Activated T-cell treated with anti-CD3 and anti-CD28 coated beads, Interleukin-2, amount 50 U/mL, for 4 hours (primary cell): ENCODE data around the gene PPP1R3F. TPM values are rescaled to one million over a fixed set of nuclear protein-coding genes. Genes with fewer than 3 reads are reported as not detected.

ENCODE experiments used
- ATAC-seq, 2 donors: fragments of 200-7000 bp; cut with Tn5 transposase; one replicate each; pipeline ENCODE4 v1.10.0; 2021
- DNase-seq: peaks from one replicate; pipeline ENCODE4 v3.0.0-alpha.2; 2020
- H3K27me3 Mint-ChIP-seq: one replicate; pipeline ENCODE4 v1.8.0; 2021; ENCODE audit warnings: low read depth, mixed read lengths
- H3K36me3 Mint-ChIP-seq: one replicate; pipeline ENCODE4 v1.8.0; 2022; ENCODE audit warnings: mixed read lengths; ENCODE audit not compliant: insufficient read depth
- H3K4me1 Mint-ChIP-seq: one replicate; pipeline ENCODE4 v1.8.0; 2021; ENCODE audit warnings: low read depth, mixed read lengths
- H3K4me3 Mint-ChIP-seq: one replicate; pipeline ENCODE4 v1.8.0; 2021; ENCODE audit warnings: mild to moderate bottlenecking, moderate library complexity, mixed read lengths
- H3K9me3 Mint-ChIP-seq: one replicate; pipeline ENCODE4 v1.8.0; 2021; ENCODE audit warnings: mixed read lengths
- total RNA-seq, 3 donors: library from RNA; stranded (reverse); gene quantifications; one replicate each; pipeline ENCODE4 v1.2.1, GENCODE V29; 2021

Gene PPP1R3F
- 1 to 10 TPM; 2.4 to 3.4 (median 3.1) TPM for total RNA-seq

- Mint-ChIP-seq H3K4me1 (peaks cover 51% of the 10 kb centered on the region), H3K4me3 (peak within 1 kb of the TSS; percentile 87), H3K9me3 (no peaks in the 10 kb centered on the region), H3K36me3 (peaks cover 5% of the 10 kb centered on the region), H3K27me3 (no peaks in the 10 kb centered on the region)
- ATAC-seq (peak; percentile 8 to 19), DNase-seq (no peak)
Measured at GRCh38 chrX:49269767-49270248, at the start of gene PPP1R3F. Gene PPP1R3F (plus strand): TSS chrX:49269793. CDS start chrX:49269870, 77 bp downstream.

DNA sequence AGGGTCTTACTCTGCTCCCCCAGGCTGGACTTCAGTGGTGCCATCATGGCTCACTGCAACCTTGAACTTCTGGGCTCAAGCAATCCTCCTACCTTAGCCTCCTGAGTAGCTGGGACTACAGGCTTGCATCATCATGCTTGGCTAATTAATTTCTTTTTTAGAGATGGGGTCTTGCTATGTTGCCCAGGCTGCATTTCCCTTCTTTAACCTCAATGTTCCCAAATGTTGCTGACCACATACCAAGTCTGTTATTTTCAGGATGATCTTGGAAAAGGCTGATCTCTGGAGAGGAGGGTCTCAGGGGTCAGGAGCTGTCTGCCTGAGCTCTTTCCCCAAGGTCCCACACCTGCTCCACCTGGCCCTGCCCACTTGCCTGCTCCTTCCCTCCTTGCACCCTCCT, 49.5 kb upstream of the PPP1R3F start:
- H3K4me3 Mint-ChIP-seq = no peak overlapping the region
- no peaks in the 10 kb centered on the region for H3K27me3 Mint-ChIP-seq
- H3K9me3 Mint-ChIP-seq = no peaks in the 10 kb centered on the region
- H3K36me3 Mint-ChIP-seq = no peaks in the 10 kb centered on the region
- no peak for ATAC-seq
- H3K4me1 Mint-ChIP-seq = peaks cover 2% of the 10 kb centered on the region
- DNase-seq = no peak

DNA sequence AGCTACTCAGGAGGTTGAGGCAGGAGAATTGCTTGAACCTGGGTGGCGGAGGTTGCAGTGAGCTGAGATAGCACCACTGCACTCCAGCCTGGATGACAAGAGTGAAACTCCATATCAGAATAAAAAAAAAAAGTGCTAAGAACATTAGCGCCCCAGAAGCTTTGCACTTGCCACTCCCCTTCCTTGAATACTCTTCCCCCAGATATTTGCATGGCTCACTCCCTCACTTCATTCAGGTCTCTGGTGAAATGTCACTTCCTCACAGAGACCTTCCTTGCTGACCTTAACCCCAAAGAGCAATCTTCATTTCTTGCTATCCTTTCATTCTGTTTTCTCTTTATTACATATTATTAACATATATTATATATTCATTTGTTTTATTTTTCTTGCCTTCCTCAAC, 47.7 kb upstream of the PPP1R3F start:
- DNase-seq (no peak), ATAC-seq (no peak)
- Mint-ChIP-seq H3K4me1 (peaks cover 2% of the 10 kb centered on the region), H3K36me3 (no peaks in the 10 kb centered on the region), H3K9me3 (no peaks in the 10 kb centered on the region), H3K4me3 (no peak overlapping the region), H3K27me3 (no peaks in the 10 kb centered on the region)

- ATAC-seq = no peak
Measured at GRCh38 chrX:49225858-49226257, 43.7 kb upstream of the PPP1R3F start.

GRCh38 chrX:49226946-49227345, 42.6 kb upstream of the PPP1R3F start:
- no peak for ATAC-seq
- H3K4me3 Mint-ChIP-seq = no peak overlapping the region
- H3K4me1 Mint-ChIP-seq = peaks cover 14% of the 10 kb centered on the region
- H3K9me3 Mint-ChIP-seq = no peaks in the 10 kb centered on the region
- H3K36me3 Mint-ChIP-seq = no peaks in the 10 kb centered on the region
- no peaks in the 10 kb centered on the region for H3K27me3 Mint-ChIP-seq
- no peak for DNase-seq

More at GRCh38 chrX:49225858-49226257, 43.7 kb upstream of the PPP1R3F start:
- Mint-ChIP-seq H3K9me3 (no peaks in the 10 kb centered on the region), H3K27me3 (no peaks in the 10 kb centered on the region), H3K4me1 (peaks cover 7% of the 10 kb centered on the region), H3K4me3 (no peak overlapping the region), H3K36me3 (no peaks in the 10 kb centered on the region)
- no peak for DNase-seq

GRCh38 chrX:49227726-49228125, 41.9 kb upstream of the PPP1R3F start:
- Mint-ChIP-seq H3K36me3 (no peaks in the 10 kb centered on the region), H3K4me3 (no peak overlapping the region), H3K27me3 (no peaks in the 10 kb centered on the region), H3K4me1 (peaks cover 15% of the 10 kb centered on the region), H3K9me3 (no peaks in the 10 kb centered on the region)
- DNase-seq (no peak), ATAC-seq (no peak)

DNA sequence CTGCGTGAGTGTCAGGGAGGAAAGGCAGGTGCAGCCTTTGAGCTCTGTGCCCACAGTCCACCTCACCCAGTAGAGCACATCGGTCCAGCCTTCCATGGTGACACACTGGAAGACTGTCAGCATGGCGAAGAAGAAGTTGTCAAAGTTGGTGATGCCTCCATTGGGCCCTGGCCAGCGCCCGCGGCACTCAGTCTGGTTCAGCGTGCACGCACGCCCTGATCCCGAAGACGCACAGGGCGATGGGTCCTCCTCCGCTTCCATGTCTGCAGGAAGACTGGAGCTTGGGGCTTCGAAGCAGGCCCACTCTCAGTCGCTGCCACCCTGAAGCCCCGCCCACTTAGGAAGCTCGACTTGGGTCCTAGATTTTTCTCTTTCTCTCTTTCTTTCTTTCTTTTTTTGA, 41.4 kb upstream of the PPP1R3F start:
- no peak for ATAC-seq
- Mint-ChIP-seq H3K4me3 (no peak overlapping the region), H3K27me3 (no peaks in the 10 kb centered on the region), H3K9me3 (no peaks in the 10 kb centered on the region), H3K36me3 (no peaks in the 10 kb centered on the region), H3K4me1 (peaks cover 17% of the 10 kb centered on the region)
- DNase-seq = no peak

DNA sequence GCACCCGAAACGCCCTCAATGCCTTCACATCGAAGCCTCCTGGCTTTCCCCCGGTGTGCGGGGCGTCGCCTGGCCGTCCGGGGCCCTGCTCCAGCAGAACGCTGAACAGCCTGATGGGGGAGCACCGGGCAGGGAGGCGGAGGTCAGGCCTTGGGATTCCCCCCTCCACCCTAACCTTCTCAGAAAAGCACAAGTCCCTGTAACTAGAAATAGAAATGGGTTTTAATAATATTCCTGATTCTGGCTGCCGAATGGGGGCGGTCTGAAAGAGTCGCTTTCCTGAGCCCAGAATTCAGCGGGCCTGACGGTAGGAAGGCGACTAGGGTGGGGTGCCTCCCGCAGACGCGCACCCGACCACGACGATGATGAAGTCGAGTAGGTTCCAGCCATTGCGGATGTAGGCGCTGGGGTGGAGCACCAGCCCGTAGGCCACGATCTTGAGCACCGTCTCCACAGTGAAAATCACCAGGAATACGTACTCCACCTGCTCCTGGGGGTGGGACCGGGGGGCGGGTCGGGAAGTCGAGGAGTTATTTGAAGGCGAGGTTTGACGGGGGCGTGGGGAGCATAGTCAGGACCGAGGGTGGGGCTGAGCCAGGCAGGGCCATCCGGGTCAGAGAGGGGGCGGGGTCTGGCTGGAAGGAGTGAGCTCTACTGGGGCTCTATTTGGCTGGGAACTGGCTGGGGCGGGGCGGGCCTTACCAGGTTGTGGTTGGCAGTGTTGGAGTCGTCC, 38.9 kb upstream of the PPP1R3F start:
- Mint-ChIP-seq H3K4me1 (peaks cover 21% of the 10 kb centered on the region), H3K9me3 (no peaks in the 10 kb centered on the region), H3K4me3 (peak overlapping the region; percentile 74), H3K36me3 (no peaks in the 10 kb centered on the region), H3K27me3 (no peaks in the 10 kb centered on the region)
- ATAC-seq (peak; percentile 66 to 76), DNase-seq (peak; percentile 40)

DNA sequence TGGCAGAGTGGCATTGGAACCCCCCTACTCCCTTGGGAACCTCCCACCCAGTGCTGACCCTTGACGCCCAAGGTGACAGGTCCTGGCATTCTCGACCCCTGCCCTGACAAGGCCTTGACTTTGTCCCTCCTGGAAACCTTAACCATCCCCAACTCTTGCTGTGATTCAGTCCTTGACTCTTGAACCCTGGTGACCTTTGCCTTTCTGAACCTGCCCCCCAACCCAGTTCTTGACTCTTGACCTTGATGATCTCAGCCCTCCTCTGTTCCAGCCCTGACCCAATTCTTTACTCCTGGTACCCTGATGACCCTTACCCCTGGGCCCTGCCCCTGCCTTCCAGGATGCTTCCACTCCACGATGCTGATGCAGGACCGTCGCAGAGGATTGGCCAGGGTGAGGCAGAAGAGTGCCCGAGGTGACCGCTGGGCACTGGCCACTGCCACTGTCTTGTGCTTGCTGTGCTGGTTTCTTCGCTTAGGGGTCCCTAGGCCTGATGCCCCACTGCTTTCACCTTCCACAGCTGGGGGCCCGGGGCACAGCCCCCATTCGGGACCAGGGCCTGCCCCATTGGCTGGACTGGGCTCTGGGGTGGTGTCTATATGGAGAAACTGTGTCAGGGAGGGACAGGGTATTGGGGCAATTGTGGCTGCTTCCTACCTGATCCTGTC, 38.1 kb upstream of the PPP1R3F start:
- Mint-ChIP-seq H3K4me1 (peaks cover 24% of the 10 kb centered on the region), H3K9me3 (no peaks in the 10 kb centered on the region), H3K27me3 (no peaks in the 10 kb centered on the region)

GRCh38 chrX:49232525-49232924, 37.1 kb upstream of the PPP1R3F start:
- no peaks in the 10 kb centered on the region for H3K27me3 Mint-ChIP-seq
- H3K4me1 Mint-ChIP-seq = peaks cover 34% of the 10 kb centered on the region
- H3K9me3 Mint-ChIP-seq = no peaks in the 10 kb centered on the region
- H3K36me3 Mint-ChIP-seq = no peaks in the 10 kb centered on the region
- no peak overlapping the region for H3K4me3 Mint-ChIP-seq
- ATAC-seq (no peak), DNase-seq (no peak)

More for the DNA sequence above, 38.1 kb upstream of the PPP1R3F start:
- Mint-ChIP-seq H3K36me3 (no peaks in the 10 kb centered on the region), H3K4me3 (peak overlapping the region; percentile 74)
- DNase-seq (no peak), ATAC-seq (no peak)

- H3K36me3 Mint-ChIP-seq = no peaks in the 10 kb centered on the region
- DNase-seq (no peak), ATAC-seq (no peak)
- no peaks in the 10 kb centered on the region for H3K9me3 Mint-ChIP-seq
- no peaks in the 10 kb centered on the region for H3K27me3 Mint-ChIP-seq
- peaks cover 35% of the 10 kb centered on the region for H3K4me1 Mint-ChIP-seq
- no peak within 1 kb of the TSS for H3K4me3 Mint-ChIP-seq
Measured at GRCh38 chrX:49233176-49233575, 36.4 kb upstream of the PPP1R3F start, which contains the start of gene CACNA1F. Gene CACNA1F (minus strand): TSS chrX:49233340. CDS start chrX:49233309, 31 bp downstream.

DNA sequence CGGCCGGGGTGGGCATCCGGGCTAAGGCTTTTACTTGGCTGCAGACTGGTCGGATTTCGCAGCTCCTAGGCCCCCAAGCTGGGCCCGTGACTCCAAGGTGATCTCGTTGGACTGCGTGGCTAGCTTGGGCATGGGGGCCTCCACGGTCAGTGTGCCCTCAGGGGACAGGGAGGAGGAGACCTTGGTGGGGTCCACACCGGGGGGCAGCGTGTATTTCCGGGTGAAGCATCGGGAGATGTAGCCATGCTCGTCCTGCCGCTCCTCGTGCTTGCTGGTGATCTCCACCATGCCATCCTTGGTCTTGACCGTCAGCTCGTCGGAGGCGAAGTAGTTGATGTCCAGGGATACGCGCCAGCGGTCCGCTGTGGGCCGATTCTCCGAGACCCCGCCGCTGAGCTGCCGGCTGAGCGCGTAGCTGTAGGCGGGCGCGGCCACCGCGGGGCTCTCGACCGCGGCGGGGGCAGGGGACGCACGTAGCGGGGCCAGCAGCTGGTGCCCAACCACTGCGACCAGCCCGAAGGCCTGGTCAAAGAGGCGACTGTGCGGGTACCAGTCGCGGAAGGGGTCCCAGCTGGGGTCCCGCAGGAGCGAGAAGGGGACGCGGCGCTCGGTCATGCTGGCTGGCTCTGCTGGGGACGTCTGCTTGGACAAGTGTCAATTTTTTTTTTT, 35.6 kb upstream of the PPP1R3F start:
- no peak for DNase-seq
- H3K27me3 Mint-ChIP-seq = no peaks in the 10 kb centered on the region
- ATAC-seq = no peak
- no peak overlapping the region for H3K4me3 Mint-ChIP-seq
- peaks cover 37% of the 10 kb centered on the region for H3K4me1 Mint-ChIP-seq
- no peaks in the 10 kb centered on the region for H3K36me3 Mint-ChIP-seq
- H3K9me3 Mint-ChIP-seq = no peaks in the 10 kb centered on the region

DNA sequence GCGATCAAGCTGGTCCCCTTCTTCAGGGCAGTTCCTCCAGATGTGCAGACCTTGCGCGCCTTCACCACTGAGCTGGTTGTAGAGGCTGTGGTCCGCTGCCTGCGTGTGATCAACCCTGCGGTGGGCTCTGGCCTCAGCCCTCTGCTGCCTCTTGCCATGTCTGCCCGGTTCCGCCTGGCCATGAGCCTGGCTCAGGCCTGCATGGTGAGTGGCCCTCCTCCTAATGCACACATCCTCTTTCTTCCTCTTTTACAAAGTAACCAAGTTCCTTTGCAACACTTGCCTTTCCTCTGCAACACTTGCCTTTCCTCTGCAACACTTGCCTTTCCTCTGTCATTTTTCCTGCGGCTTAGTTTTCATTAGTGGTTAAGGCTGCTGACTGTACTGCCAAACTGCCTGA, 32.5 kb upstream of the PPP1R3F start:
- H3K36me3 Mint-ChIP-seq = no peaks in the 10 kb centered on the region
- no peak for ATAC-seq
- peak overlapping the region; percentile 88 for H3K4me3 Mint-ChIP-seq
- DNase-seq = no peak
- no peaks in the 10 kb centered on the region for H3K9me3 Mint-ChIP-seq
- H3K4me1 Mint-ChIP-seq = peaks cover 30% of the 10 kb centered on the region
- no peaks in the 10 kb centered on the region for H3K27me3 Mint-ChIP-seq

DNA sequence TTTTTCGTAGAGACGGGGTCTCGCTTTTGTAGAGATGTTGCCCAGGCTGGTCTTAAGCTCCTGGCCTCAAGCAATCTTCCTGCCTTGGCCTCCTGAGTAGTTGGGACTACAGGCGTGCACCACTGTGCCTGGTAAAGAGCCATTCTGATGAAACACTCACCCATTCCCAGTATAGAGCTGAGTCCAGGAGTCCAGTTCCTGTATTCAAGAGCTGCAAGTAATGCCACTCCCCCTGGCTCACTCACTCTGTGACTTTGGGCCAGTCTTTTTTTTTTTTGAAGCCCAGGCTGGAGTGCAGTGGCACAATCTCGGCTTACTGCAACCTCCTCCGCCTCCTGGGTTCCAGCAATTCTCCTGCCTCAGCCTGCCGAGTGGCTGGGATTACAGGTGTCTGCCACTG, 30.9 kb upstream of the PPP1R3F start:
- Mint-ChIP-seq H3K9me3 (no peaks in the 10 kb centered on the region), H3K4me3 (no peak overlapping the region), H3K4me1 (peaks cover 27% of the 10 kb centered on the region), H3K27me3 (no peaks in the 10 kb centered on the region), H3K36me3 (no peaks in the 10 kb centered on the region)
- DNase-seq (no peak), ATAC-seq (no peak)
